CD4-positive, alpha-beta T cell treated with Interferon gamma for 1 hour (primary cell): ENCODE results near the gene CNP.
A peak's percentile ranks its signal among the peaks of the same experiment; 100 is the strongest.
"Not testable (repeated sequence)": the region's sequence is repeated elsewhere in the genome, so short reads cannot be mapped to it uniquely, and the experiment has no call there.

ENCODE experiments used
- DNase-seq: peaks from one replicate; pipeline ENCODE4 v3.0.0-alpha.2; 2020

Gene CNP

DNA sequence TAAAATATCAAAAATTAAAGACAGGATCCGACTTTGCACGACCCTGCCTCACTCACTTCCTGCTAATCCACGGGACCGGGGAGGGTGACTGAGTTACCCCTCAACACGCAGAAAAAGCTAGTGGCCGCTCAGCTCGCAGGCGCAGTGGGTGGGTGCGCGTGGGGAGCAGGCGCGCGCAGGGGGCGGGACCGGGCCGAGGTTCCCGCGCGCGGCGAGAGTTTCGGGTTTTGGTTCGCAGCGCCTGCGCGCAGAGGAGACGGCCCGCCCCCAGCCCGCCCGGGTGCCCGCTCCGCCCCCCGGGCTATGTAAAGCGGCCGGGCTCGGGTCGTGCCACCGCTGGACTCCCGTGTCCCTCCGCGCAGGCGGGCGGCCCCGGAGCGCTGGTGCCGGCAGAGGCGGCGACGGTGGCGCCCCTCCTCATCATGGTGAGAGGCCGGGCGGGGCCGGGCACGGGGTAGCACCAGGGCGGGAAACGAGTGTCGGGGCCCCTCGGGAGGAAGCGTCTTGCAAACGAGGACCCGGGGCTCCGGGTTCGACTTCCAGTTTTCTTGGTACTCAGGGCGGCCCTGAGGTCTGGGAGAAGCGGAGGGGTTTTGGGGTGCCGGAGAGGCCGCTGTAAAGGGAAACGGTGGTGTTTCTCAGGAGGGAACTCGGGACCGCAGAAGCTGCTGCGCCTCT, at the start of gene CNP:
Gene CNP, plus strand, starts transcription at position 333 of the 678 bp plus-strand sequence. Its CDS starts 90 bp downstream, at position 423.
- DNase-seq: peak; percentile 89

DNA sequence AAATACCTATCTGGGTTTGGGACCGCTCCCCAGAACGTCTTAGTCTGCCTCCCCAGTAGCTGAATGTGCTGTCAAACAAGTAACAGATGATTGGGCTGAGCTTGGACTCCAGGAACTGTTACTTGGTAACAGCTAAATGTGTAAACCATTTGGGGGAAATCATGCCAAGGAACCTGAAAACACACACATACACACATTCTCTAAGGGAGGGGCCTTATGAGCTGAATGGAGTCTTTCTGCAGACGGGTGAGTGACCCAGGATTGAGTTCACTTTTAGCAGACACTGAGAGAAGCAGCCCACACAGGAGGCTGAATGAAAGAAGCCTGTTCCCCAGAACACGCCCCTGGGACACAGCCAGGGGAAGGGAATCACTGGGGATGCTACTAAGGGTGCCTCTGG, 49.4 kb upstream of the CNP start:
- DNase-seq: no peak

DNA sequence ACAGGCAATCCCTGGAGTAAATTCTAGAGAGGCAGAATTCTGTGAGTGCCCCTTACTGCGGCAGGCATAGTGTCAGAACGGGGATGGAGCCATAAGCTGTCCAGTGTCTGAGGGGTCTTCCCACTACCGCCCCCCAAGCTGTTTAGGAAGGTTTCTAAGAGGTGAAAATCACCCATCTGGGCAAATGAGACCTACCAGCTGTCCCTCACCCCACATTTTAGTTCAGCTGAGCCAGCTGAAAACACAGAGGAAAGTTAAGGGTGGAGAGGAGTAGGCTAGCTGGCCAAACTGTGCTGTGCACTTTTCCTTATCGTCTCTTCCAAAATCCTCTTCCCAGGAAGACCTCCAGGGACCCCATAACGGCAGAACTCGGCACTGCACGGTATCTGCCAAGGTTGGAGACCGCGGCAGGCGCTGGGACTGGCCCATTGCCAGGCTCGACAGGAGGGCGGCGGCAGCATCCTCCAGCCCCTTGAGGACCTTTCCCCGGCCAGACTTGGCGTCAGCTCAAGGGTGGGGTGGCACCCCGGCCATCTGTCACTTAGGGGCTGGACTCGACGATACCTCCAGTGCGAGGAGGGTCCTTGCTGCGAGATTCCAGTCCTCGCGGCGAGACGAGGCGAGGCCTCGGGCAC, 48.8 kb upstream of the CNP start:
- DNase-seq: no peak

DNA sequence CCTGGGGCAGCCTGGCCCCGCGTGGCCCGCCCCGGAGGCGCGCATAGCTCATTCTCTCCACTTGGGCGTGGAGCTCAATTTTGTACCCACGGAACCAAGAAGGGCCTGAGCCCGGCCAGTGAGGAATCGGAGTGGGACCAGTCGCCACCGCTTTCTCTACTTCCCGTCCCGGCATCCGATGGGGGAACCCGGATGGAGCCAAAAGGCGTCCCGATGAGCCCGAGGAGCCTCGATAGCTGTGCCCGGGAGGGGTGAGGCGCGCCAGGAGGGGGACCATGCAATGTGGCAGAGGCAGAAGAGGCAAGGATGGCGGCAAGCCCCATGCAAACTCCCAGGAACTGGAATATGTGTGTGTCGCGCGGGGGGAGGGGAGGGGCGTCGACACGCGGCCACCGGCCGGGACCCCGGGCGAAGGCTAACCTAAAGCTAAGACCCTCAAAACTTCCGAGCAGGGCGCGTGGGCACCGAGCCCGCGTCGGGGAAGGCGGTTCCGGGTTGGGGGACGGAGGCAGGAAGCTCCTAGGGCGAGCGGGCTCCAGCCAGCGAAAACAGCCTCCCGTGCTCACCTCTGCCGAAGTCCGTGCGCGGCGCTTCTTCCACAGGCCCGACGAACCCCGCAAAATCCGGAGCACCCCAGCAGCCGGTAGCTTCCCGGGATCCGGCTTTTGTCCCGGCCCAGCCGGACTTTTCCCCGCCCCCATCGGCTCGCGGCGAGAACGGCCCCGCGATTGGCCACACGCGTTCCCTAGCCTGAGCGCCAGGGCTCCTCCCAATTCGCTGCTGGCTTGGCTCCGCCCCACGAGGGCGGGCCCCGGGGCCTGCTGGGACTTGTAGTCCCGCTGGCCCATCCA, 48.1 kb upstream of the CNP start, which contains the start of gene ACLY:
Gene ACLY, minus strand, starts transcription at position 638 of the 851 bp plus-strand sequence. CDS start 5,078 bp downstream, outside the sequence.
- DNase-seq: peak; percentile 95

DNA sequence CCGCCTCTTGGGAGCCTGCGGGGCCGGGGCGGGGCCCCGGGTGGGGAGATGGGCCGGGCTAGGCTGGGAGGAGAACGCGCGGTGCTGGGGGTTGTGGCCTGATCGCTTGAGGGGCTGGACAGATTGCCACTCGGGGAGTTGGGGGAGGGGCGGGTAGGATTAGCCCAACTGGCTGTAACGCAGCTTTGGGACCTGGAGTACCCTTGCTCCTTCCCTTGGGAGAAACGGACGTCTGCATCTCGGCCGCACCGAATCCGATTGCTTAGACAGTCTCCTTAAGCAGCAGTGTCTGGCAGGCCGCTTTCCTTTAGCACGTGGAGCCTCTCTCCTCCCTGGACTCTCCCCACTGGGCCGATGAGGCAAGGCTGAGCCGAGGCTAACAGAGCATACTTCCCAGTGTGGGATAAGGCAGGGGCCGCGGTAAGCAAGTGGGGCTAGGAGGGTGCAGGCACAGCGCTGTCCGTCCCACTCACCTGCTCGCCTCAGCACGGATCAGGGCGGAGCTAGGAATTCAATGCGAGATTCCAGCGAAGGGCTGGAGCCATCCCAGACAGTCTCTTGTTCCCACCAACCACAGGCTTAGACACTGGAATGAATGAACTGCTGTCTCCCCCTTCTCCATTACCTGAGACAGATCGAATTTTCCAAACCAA, 47.3 kb upstream of the CNP start:
- no peak for DNase-seq

DNA sequence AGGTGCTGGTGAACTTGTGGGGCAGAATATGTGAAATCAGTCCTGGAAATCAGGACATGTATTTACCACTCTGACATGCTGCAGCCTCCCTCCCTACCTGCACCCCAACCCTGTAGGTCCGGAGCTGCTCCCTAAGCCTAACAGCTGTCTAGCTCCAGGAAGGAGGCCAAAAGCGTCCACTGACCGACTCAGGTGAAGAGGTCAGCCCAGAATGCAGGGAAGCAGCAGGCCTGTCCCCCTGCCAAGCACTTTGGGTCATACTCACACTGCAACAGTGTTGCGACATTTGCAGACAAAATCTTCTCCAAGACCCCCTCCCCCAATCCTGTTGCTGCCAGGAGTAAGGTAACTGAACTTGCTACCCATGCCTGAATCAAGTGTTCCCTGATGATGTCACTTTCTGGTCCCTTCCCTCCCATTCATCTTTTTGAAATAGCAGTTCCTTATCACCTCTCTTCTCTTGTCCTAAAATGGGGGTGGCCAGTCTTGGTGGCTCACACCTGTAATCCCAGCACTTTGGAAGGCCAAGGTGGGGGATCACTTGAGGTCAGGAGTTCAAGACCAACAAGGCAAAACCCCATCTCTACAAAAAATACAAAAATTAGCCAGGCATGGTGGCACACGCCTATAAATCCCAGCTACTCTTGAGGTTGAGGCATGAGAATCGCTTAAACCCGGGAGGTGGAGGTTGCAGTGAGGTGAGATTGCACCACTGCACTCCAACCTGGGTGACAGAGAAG, 46.6 kb upstream of the CNP start:
- no peak for DNase-seq

DNA sequence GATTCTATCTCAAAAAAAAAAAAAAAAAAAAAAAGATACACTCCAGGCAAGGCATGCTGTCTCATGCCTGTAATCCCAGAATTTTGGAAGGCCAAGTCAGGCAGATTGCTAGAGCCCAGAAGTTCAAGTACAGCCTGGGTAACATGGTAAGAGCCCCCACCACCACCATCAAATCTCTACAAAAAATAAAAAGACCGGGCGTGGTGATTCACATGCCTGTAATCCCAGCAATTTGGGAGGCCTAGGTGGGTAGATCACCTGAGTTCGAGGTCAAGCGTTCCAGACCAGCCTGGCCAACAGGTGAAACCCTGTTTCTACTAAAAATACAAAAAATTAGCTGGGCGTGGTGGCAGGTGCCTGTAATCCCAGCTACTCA, 46.0 kb upstream of the CNP start:
- no peak for DNase-seq

DNA sequence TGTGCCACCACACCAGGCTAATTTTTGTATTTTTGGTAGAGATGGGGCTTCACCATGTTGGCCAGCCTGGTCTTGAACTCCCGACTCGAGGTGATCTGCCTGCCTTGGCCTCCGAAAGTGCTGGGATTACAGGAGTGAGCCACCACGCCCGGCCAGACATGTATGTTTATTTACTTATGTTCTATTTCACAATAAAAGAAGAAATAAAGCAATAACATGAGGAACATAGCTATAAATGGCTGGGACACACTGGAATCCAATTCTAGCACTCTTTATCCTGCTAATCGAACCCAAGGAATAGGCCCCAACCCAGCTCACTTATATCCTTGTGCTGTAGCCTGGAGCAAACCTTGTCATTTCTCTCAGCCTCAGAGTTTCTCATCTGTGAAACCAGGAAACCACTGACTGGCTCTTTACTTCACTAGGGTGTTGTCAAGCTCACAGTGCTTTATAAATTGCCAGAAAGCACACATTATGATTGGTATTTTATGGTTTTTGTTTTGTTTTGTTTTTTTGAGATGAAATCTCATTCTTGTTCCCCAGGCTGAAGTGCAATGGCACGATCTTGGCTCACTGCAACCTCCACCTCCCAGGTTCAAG, 40.5 kb upstream of the CNP start:
- no peak for DNase-seq

DNA sequence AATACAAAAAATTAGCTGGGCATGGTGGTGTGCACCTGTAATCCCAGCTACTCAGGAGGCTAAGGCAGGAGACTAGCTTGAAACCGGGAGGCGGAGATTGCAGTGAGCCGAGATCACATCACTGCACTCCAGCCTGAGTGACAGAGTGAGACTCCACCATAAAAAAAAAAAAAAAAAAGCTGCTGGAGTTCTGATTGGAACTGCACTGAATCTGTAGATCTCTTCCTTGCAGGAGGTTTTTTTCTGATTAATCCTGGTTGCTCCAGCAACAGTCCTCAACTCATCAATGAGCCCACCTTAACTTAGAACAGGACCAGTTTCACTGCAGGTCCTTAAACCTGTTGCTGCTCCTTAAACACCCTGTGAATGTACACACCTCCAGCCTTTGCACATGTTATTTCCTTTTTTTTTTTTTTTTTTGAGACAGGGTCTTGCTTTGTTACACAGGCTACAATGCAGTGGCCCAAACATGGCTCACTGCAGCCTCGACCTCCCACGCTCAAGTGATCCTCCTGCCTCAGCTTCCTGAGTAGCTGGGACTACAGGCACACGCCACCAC, 37.8 kb upstream of the CNP start:
- DNase-seq: no peak

DNA sequence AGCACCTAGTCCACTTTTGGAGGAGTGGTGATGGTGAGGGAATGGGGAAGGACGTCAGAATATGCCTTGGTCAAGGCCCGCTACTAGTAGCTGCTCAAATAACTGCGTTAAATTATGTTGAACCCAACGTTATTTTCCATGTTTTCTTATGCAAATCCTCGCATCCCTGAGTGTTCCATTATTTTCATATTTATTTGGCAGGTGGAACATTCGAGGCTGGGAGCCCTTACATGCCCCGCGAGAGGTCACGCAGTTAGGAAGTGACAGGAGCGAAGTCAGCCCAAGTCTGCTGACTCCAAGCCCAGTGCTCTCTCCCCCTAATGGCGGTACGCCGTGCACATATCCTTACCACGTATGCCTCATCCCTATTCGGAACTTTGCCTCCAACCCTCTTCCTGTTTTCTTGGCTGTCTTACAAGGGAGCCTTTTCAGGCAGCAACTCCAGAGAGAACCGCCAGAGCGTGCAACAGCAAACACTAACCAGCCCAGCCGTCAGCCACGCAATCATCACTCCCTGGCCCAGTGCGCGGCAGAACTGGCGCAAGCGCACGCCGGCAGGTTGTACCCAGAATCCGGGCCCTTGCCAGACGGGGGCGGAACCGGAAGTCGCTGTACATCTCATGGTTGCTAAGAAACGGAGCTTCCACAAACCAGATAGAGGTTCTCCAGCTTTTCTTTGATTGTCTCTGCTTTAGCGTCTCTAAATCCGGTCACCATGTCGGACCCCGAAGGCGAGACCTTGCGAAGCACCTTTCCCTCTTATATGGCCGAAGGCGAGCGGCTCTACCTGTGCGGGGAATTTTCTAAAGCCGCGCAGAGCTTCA, 36.4 kb upstream of the CNP start, which contains the start of gene ODAD4:
Gene ODAD4, plus strand, starts transcription at position 609 of the 824 bp plus-strand sequence. Its CDS starts 107 bp downstream, at position 716.
- DNase-seq: peak; percentile 96

DNA sequence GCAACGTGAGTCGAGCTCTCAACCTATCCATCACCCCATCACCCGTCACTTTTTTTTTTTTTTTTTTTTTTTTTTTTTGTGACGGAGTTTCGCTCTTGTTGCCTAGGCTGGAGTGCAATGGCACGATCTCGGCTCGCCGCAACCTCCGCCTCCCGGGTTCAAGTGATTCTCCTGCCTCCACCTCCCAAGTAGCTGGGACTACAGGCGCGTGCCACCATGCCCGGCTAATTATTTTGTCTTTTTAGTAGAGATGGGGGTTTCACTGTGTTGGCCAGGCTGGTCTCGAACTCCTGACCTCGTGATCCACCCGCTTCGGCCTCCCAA, 35.8 kb upstream of the CNP start:
- not testable (repeated sequence) for DNase-seq

DNA sequence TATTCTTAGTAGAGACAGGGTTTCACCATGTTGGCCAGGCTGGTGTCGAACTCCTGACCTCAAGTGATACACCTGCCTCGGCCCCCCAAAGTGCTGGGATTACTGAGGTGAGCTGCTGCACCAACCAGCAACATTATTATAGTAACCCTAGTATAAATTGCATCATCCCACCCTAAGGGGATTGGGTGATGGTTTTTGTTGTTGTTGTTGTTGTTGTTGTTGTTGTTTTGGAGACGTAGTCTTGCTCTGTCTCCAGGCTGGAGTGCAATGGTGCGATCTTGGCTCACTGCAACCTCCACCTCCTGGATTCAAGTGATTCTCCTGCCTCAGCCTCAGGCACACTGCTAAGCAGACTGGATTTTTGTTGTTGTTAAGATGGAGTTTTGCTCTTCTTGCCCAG, 34.9 kb upstream of the CNP start:
- not testable (repeated sequence) for DNase-seq

DNA sequence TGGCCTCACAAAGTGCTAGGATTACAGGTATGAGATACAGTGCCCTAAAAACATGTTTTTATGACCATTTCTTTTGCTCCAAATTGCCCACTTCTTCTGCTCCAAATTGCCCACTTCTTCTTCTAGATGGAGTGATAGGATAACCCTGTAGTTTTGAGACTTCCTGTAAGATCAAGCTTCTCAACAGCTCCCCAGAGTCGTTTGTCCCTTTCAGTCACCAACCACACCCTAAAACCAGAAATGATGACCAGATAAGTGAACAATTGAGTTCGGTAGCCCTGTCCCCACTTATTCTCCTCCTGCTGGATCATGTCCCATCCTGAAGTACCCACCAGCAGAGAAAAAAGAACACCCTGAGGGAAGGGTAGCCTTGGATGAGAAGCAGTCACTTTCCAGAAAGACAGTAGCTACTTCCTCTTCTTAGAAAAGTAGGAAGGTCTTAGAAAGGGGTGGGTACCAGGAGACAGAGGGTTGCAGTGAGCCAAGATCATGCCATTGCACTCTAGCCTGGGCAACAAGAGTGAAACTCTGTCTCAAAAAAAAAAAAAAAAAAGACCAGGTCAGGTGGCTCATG, 33.7 kb upstream of the CNP start:
- peak; percentile 11 for DNase-seq

DNA sequence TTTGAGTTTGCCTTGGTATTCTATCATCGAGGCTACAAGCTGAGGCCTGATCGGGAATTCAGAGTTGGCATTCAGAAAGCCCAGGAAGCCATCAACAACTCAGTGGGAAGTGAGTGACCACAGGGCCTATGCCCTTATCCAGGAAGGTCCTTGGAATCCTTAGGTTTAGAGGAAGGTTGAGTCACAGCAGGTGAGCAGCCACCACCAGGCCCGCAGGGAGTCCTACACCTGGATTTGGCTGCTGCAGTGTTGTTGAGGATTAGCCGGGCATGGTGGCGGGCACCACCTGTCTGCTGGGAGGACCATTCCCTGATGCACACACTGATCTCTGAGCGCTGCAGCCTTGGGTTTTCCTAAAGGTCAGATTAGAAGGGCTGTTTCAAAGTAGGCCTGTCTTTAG, 31.0 kb upstream of the CNP start:
- no peak for DNase-seq

DNA sequence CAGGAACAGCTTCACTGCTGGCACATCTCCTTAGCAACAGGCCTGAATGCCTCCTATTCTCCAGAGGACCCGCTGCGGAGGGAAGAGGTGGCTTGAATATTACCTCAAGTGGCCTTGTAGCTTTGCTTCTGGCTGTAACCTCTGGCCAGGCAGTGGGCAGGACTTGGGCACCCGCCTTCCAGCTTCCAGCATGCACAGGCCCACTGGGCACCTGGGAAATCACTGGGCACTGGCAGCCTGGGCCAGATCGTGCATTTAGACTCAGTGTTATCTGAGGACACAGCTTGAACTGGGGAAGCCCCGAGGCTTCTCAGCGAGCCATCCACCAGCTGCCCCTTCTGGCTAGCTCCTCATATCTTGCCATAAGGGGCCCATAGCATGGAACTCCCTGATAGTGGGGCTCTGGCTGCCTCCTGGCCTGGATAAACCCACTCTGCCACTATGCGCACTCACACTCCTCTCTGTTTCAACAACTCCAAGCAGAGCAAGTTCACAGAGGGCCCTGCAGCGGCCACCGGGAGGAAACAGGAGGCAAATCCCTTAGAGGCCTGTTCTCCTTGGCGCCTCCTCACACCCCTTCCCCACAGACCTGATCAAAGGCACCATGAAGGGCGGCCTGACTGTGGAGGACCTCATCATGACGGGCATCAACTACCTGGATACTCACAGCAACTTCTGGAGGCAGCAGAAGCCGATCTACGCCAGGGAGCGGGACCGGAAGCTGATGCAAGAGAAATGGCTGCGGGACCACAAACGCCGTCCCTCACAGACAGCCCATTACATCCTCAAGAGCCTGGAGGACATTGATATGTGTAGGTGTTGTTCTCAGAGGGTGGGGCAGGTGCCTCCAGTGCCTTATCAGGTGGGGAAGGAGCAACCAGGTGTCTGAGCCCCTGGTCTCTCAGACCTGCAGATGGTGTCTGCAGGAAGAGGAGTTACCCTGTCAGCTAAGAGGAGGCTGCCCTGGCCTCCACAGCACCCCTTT, 28.3 kb upstream of the CNP start:
- no peak for DNase-seq

DNA sequence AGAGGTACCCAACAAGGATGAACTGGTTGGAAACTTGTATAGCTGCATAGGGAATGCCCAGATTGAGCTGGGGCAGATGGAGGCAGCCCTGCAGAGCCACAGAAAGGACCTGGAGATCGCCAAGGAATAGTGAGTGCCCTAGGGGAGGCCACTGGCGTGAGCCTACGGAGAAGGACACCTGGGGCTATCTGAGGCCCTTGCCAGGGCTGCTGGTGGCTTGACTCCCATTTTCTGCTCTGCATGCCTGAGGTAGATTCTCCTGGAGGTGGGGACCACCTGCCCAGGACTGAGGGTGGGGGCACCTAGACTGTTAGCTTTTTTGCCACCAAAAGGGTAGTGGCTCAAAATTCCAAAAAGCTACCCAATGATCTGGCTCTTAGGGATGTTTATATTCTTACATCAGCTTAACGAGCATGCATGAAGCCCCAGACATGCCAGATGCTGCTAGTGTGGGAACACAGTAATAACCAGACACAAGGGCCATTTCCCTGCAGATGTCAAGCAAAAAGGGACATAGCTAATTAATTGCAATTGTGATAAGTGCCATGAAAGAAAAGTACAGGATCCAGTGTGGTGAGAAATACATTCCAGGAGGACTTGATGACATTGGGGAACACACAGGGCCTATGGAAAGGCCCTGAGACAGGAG, 27.4 kb upstream of the CNP start:
- no peak for DNase-seq

DNA sequence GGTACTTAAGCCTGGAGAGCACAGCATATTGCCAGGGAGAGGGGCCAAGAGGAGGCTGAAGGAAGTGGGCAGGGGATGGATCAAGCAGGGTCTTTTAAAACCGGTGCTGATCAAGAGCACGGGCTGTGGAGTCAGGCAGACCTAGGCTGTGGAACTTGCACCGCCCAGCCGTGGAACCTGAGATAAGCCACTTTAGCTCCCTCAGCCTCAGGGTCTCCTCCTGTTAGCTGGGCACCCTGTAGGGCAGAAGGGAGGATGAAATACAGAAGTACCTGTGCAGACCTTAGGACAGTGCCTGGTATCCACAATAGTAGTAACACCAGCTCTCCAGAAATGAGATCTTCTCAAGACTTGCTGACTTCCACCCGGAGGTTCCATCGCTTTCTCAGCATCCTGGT, 26.9 kb upstream of the CNP start:
- no peak for DNase-seq

DNA sequence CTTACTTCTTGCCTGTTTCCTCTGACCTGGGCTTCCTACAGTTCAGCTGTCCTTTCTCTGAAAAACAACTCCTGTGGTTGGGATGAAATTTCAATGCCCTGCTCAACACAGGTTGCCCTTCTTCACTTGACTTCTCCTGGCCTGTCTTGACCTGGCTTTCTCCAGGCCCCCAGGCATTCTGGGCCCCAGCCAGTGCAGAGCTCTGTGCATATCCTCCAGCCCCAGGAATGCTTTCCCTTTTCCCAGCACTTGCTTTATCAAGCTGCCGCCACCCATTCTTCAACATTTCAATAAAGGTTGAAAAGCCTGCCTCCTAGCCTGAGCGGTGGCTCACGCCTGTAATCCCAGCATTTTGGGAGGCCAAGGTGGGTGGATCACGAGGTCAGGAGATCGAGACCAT, 25.4 kb upstream of the CNP start:
- no peak for DNase-seq
